Suprapubic skin (tissue), 2 donors: ENCODE results near the gene TBC1D28.
"Not testable (repeated sequence)": the region's sequence is repeated elsewhere in the genome, so short reads cannot be mapped to it uniquely, and the experiment has no call there.

Experiments used
- EP300 ChIP-seq: sonication (generic); formaldehyde crosslinking; IDR thresholded peaks from one replicate; pipeline ENCODE4 v1.6.1; 2017; ENCODE audit warnings: antibody characterized with exemption
- POLR2A ChIP-seq, 2 donors: fragments of 450-650 bp; IDR thresholded peaks; one replicate each; pipeline ENCODE4 v1.6.1; 2017; ENCODE audit warnings: antibody characterized with exemption in 2 of 2, mild to moderate bottlenecking in 2 of 2, moderate library complexity in 2 of 2

DNA sequence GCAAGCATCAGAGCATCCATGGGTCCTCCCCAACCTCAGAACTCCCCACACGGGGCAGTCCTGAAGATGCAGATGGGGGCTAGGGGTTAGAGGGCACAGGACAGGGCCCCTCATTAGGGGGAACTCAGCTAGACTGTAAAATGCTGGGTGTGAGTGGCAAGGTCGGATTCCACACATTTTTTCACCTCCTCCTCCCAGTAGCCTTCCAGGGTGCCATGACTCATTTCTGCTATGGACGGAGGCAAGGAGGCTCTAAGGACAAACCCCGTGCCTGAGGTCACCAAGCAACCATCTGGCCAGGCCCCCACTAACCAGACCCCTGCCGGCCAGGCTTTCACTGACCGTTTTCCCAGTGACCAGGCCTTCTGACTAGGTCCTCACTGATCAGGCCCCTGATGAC is 1.1 kb downstream of the TBC1D28 start:
- not testable (repeated sequence) for TF ChIP-seq EP300; POLR2A (IDR thresholded peaks at IDR 0.05)
